Breast epithelium (tissue), 3 donors: ENCODE measurements around the gene SLC9A8.

Source experiments
- CTCF ChIP-seq, 3 donors: fragments of 450-650 bp; IDR thresholded peaks; one replicate each; pipeline ENCODE4 v1.5.1; 2016 to 2017; ENCODE audit warnings: antibody characterized with exemption in 3 of 3, mild to moderate bottlenecking in 3 of 3, moderate library complexity in 3 of 3
- POLR2A ChIP-seq: fragments of 450-650 bp; IDR thresholded peaks from one replicate; pipeline ENCODE4 v1.6.1; 2016; ENCODE audit warnings: antibody characterized with exemption, mild to moderate bottlenecking, moderate library complexity

GRCh38 chr20:49858076-49858585 lies 45.5 kb downstream of the SLC9A8 start:
- TF ChIP-seq CTCF (IDR thresholded peaks at IDR 0.05) (no peak), POLR2A (no peak)
